LNCaP clone FGC (cell line): ENCODE measurements around the gene LFNG.
"Not testable (repeated sequence)": the region's sequence is repeated elsewhere in the genome, so short reads cannot be mapped to it uniquely, and the experiment has no call there.

Experiments used
- DNase-seq: peaks from one replicate; pipeline ENCODE4 v3.0.0-alpha.2; 2011; ENCODE audit warnings: low read depth
- H3K4me3 ChIP-seq: 2 replicates; pipeline ENCODE4 v1.5.1; 2011; ENCODE audit warnings: mild to moderate bottlenecking, low read depth, low read length, control low read depth
- CTCF ChIP-seq: IDR thresholded peaks from 2 replicates; pipeline ENCODE4 v1.5.1; 2012; ENCODE audit warnings: mild to moderate bottlenecking; ENCODE audit not compliant: control insufficient read depth, insufficient read depth; ENCODE audit errors: extremely low read depth

Gene LFNG

GRCh38 chr7:2533566-2533965 is 14.0 kb downstream of the LFNG start:
- H3K4me3 ChIP-seq, DNase-seq: not testable (repeated sequence)

DNA sequence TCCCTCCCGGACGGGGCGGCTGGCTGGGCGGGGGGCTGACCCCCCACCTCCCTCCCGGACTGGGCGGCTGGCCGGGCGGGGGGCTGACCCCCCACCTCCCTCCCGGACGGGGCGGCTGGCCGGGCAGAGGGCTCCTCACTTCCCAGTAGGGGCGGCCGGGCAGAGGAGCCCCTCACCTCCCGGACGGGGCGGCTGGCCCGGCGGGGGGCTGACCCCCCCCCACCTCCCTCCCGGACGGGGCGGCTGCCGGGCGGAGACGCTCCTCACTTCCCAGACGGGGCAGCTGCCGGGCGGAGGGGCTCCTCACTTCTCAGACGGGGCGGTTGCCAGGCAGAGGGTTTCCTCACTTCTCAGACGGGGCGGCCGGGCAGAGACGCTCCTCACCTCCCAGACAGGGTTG is 14.6 kb downstream of the LFNG start:
- not testable (repeated sequence) for DNase-seq, H3K4me3 ChIP-seq

GRCh38 chr7:2535872-2536627 is 16.5 kb downstream of the LFNG start:
- H3K4me3 ChIP-seq, DNase-seq: not testable (repeated sequence)

DNA sequence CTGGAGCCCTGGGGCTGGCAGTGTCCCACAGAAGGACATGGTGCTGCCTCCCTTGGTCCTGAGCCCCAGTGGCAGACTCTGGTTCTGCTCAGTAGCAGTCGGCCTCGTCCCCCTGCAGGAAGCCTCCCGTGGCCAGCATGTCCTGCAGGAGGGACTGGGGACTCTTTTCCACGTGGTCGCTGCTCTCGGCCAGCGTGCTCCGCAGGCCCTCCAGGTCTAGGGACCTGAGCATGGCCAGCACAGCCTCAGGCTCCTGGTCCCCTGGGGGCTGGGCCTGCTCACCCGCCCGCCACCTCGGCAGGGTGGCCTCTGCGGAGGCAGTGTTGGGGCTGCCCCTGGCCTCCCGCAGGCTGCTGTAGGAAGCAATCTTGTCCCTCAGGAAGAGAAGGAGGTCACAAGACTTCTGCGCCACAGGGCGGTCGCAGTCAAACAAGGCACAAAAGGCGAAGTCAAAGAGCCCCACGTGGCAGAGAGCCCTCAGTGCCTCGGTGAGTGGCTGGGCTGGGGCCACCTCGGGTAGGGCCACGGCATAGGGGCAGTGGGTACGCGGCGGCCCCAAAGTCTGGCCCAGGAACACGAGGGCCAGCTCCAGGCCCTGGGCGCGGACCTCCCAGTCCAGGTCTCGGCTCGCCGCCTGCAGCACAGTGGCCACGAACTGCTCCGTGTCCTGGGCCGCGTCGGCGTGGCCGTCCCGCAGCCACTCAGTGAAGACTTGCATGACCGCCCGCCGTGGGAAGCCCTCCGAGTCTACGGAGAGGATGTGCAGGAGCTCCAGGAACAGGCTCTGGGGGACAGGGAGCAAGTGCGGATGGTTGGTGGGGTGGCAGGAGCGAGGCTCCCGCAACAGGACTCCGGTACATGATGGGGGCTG is 18.6 kb downstream of the LFNG start:
- no peak for TF ChIP-seq CTCF
- H3K4me3 ChIP-seq = no peak overlapping the region
- no peak for DNase-seq

GRCh38 chr7:2539031-2539911 is 19.7 kb downstream of the LFNG start:
- no peak overlapping the region for H3K4me3 ChIP-seq
- TF ChIP-seq CTCF = no peak
- DNase-seq = no peak

DNA sequence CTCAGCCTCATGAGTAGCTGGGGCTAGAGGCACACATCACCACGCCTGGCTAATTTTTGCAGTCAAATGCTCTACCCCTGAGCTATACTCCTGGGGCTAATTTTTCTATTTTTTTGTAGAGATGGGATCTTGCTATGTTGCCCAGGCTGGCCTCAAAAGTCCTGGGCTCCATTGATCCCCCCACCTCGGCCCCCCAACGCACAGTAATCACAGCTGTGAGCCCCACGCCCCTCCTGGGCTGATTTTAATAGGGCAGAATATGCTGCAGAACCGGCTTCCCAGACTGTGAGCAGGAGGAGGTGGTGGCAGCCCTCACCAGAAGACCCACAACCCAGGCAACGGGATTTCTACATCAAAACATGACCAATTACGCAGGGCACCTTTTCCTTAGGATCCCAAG is 20.6 kb downstream of the LFNG start:
- DNase-seq = no peak
- no peak for TF ChIP-seq CTCF
- no peak overlapping the region for H3K4me3 ChIP-seq

GRCh38 chr7:2540641-2541051 is 21.1 kb downstream of the LFNG start:
- DNase-seq = no peak
- H3K4me3 ChIP-seq = no peak overlapping the region
- TF ChIP-seq CTCF = no peak

DNA sequence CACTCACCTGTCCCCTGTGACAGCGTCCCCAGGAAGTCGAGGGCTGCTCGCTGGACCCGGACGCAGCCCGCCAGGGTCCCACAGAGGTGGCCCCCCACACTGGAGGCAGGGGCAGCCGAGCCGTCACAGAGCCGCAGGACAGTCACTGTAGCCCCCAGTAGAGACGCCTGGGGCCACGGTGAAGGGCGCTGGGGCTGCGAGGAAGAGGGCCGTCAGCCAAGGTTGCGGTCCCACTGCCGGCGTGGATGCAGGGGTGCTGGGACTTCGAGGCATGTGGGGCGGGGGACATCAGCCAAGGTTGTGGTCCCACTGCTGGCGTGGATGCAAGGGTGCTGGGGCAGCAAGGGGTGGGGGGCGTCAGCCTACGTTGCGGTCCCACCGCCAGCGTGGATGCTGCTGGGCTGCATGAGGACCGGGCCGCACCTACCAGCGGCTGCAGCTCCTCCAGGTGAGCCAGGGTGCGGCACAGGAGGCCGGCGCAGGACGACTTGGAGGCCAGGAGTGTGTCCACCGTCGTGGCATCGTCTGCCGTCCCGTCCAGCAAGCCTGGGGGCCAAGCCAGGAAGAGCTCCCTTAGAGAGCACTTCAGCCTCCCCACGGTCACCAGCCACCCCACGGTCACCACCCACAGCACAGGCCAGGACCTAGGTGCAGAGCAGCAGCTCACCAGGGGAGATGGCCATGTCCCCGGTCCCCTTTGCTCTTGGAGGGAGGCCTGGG is 21.9 kb downstream of the LFNG start:
- TF ChIP-seq CTCF = no peak

More for the DNA sequence above, 21.9 kb downstream of the LFNG start:
- H3K4me3 ChIP-seq = no peak overlapping the region
- no peak for DNase-seq
